Panc1 (cell line): ENCODE data around the gene RYR3.

ENCODE experiments used
- SIN3A ChIP-seq: IDR thresholded peaks from 2 replicates; pipeline ENCODE4 v1.6.1; 2012; ENCODE audit warnings: low read depth, mild to moderate bottlenecking, low read length, moderate library complexity, borderline replicate concordance; ENCODE audit not compliant: insufficient read depth
- TF ChIP-seq, protein P1 (sequence below): fragments of 450-650 bp; IDR thresholded peaks from 2 replicates; pipeline ENCODE4 v1.5.1; 2017; ENCODE audit warnings: mild to moderate bottlenecking
- TF ChIP-seq, protein P2 (sequence below), 2 experiments: IDR thresholded peaks; 2 replicates each; pipeline ENCODE4 v1.6.1; 2011 to 2012; ENCODE audit warnings: low read depth in 2 of 2, control low read depth in 1 of 2, low read length in 1 of 2, mild to moderate bottlenecking in 1 of 2, moderate library complexity in 1 of 2; ENCODE audit not compliant: insufficient read depth in 1 of 2

DNA sequence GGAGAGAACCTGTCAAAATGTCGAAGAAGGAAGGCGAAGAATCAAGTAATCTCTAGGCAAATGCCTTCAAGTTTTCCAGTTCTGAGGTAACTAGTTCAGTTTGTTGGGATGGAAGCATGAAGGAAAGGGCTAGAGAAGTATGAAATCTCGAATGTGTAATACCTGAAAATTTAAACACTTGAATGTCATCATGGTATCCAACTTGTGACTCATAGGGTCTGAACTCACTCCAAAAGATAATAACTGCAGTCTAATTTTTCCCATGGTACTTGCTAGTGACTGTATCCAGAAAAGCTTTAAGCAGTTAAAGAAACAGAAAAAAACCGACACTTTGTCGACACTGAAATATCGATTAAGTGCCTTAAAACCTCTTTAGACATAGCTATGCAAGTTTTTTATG, 554.6 kb downstream of the RYR3 start:
- TF ChIP-seq SIN3A, result no peak
- TF ChIP-seq, protein P1, sequence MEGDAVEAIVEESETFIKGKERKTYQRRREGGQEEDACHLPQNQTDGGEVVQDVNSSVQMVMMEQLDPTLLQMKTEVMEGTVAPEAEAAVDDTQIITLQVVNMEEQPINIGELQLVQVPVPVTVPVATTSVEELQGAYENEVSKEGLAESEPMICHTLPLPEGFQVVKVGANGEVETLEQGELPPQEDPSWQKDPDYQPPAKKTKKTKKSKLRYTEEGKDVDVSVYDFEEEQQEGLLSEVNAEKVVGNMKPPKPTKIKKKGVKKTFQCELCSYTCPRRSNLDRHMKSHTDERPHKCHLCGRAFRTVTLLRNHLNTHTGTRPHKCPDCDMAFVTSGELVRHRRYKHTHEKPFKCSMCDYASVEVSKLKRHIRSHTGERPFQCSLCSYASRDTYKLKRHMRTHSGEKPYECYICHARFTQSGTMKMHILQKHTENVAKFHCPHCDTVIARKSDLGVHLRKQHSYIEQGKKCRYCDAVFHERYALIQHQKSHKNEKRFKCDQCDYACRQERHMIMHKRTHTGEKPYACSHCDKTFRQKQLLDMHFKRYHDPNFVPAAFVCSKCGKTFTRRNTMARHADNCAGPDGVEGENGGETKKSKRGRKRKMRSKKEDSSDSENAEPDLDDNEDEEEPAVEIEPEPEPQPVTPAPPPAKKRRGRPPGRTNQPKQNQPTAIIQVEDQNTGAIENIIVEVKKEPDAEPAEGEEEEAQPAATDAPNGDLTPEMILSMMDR, result no peak
- TF ChIP-seq, protein P2, sequence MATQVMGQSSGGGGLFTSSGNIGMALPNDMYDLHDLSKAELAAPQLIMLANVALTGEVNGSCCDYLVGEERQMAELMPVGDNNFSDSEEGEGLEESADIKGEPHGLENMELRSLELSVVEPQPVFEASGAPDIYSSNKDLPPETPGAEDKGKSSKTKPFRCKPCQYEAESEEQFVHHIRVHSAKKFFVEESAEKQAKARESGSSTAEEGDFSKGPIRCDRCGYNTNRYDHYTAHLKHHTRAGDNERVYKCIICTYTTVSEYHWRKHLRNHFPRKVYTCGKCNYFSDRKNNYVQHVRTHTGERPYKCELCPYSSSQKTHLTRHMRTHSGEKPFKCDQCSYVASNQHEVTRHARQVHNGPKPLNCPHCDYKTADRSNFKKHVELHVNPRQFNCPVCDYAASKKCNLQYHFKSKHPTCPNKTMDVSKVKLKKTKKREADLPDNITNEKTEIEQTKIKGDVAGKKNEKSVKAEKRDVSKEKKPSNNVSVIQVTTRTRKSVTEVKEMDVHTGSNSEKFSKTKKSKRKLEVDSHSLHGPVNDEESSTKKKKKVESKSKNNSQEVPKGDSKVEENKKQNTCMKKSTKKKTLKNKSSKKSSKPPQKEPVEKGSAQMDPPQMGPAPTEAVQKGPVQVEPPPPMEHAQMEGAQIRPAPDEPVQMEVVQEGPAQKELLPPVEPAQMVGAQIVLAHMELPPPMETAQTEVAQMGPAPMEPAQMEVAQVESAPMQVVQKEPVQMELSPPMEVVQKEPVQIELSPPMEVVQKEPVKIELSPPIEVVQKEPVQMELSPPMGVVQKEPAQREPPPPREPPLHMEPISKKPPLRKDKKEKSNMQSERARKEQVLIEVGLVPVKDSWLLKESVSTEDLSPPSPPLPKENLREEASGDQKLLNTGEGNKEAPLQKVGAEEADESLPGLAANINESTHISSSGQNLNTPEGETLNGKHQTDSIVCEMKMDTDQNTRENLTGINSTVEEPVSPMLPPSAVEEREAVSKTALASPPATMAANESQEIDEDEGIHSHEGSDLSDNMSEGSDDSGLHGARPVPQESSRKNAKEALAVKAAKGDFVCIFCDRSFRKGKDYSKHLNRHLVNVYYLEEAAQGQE (IDR thresholded peaks at IDR 0.05; ENCODE audit: insufficient read depth in 1 of 2, low read depth in 2 of 2, low read length in 1 of 2), result no peak
